Choroid plexus epithelial cell (primary cell): ENCODE data around the gene CHMP3.
A peak's percentile ranks its signal among the peaks of the same experiment; 100 is the strongest.

Experiments
- DNase-seq: peaks from one replicate; pipeline ENCODE4 v3.0.0-alpha.2; 2010; ENCODE audit warnings: low read depth
- H3K4me3 ChIP-seq: 2 replicates; pipeline ENCODE4 v1.5.1; 2011; ENCODE audit warnings: low read depth, mild to moderate bottlenecking, control low read depth, low read length, moderate library complexity
- TF ChIP-seq, protein P1 (sequence below): conservative IDR thresholded peaks from 2 replicates; pipeline ENCODE4 v1.5.1; 2011; ENCODE audit warnings: low read depth, mild to moderate bottlenecking, control low read depth, inconsistent platforms, low read length, moderate library complexity

The CHMP3 gene

DNA sequence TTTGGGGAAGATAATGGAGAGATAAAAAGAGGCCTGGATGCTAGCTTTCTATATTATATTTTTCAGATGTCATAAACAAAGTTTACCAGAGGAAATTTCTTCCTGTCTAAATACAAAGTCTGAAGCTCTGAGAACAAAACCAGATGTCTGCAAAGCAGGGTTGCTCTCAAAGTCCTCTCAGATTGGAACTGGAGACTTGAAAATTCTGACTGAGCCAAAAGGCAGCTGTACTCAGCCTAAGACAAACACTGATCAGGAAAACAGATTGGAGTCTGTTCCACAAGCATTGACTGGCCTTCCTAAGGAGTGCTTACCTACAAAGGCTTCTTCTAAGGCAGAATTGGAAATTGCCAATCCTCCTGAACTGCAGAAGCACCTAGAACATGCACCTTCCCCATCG lies 96.9 kb downstream of the CHMP3 start:
- H3K4me3 ChIP-seq: no peak overlapping the region
- TF ChIP-seq, protein P1, sequence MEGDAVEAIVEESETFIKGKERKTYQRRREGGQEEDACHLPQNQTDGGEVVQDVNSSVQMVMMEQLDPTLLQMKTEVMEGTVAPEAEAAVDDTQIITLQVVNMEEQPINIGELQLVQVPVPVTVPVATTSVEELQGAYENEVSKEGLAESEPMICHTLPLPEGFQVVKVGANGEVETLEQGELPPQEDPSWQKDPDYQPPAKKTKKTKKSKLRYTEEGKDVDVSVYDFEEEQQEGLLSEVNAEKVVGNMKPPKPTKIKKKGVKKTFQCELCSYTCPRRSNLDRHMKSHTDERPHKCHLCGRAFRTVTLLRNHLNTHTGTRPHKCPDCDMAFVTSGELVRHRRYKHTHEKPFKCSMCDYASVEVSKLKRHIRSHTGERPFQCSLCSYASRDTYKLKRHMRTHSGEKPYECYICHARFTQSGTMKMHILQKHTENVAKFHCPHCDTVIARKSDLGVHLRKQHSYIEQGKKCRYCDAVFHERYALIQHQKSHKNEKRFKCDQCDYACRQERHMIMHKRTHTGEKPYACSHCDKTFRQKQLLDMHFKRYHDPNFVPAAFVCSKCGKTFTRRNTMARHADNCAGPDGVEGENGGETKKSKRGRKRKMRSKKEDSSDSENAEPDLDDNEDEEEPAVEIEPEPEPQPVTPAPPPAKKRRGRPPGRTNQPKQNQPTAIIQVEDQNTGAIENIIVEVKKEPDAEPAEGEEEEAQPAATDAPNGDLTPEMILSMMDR: no peak
- no peak for DNase-seq

DNA sequence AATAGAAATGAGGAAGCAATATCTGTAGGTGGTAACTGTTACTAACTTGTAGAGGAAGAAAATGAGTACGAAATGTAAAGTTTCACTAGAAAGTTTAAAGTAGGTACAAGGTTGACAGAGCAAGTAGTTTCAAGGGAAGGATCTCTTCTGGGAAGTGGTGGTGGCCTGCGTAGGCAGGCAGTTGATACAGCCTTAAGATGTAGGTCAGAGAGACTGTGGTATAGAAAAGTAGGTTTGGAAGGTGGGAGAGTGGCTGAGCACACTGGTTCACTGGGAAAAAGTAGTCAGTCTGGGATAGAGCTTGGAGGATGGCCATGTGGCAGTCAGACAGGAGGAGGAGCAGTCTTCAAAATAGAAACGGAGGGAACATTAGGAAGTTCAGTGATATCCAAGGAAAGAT lies 98.6 kb downstream of the CHMP3 start:
- H3K4me3 ChIP-seq: no peak overlapping the region
- TF ChIP-seq, protein P1: no peak
- DNase-seq: no peak

DNA sequence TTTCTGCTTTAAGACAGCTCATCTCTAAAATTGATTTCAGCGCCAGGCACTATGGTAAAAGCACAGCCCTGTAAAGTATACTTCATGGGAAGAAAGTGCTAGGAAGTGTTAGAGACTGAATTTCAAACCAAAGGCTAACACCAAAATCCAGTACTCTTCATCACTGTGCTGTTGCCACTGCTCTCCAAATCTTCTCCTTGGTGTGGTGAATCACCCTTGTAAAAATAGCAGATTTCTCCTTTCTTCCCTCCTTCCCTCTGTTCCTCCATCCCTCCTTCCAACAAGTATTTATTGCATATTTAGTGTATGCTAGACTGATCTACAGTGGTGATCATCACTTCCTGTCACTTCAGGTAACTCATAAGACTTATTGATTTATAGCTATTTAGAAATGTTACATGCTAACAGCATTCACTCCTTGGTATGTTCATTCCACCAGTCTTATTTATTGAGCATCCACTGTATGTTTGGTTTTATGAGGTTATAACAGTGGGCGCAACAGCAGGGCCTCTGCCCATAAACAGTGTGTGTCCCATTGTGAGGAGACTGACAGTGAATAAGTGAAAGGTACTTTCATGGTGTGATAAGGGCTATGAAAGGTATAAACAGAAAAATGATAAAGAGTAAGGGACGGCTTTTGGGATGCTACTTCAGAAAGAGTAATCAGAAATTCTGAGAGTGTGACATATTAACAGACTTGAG lies 102.0 kb downstream of the CHMP3 start:
- TF ChIP-seq, protein P1: no peak
- no peak for DNase-seq
- H3K4me3 ChIP-seq: no peak overlapping the region

DNA sequence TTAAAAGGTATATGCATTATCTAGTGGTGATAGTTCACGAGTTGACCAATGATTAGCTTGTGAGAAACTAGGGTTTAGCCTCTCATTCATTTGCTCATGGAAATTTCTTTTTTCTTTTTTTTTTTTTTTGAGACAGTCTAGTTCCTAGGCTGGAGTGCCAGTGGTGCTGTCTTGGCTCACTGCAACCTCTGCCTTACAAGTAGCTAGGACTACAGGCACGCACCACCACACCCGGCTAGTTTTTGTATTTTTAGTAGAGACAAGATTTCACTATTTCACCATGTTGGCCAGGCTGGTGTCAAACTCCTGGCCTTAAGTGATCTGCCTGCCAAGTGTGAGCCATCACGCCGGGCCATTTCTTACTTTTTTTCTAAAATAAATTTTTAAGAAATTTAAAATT lies 108.1 kb downstream of the CHMP3 start:
- TF ChIP-seq, protein P1: no peak
- H3K4me3 ChIP-seq: no peak overlapping the region
- DNase-seq: no peak

DNA sequence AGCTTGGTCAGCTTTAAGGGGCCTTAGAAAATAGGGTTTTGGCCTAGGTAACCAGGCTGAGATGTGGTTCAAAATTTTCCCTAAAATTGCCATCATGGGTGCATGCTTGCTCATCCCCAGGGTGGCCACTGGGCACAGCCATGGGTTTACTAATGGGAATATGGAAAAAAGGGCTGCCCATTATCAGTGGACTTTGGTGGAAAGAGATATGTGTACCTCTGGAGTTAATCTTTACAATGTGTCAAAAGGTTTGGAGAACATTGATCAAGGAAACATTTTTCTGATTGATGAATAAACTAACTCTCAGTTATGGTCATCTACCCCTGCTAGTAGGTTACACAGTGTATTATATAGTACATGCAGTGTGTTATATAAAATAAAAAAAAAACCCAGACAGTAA lies 109.0 kb downstream of the CHMP3 start:
- no peak overlapping the region for H3K4me3 ChIP-seq
- DNase-seq: no peak
- TF ChIP-seq, protein P1: no peak

DNA sequence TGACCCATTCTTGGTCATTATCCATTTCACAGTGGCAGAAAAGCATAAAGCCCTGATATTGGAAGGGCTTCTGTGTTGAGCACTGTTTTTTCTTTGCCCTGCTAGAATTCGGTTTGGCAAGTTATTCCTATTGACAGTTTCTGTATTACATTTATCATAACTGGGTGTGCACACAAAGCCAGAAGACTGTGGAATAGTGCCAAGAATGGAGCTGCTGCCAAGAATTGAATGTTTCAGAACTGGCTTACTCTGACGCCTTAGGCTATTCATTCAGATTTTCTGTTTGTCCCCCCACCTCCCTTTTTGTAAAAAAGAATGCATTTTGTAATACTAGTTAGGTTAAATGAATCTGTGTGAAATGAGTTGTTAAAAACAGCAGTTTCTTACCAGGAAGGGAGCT lies 109.4 kb downstream of the CHMP3 start:
- TF ChIP-seq, protein P1: no peak
- peak; percentile 92 for DNase-seq
- H3K4me3 ChIP-seq: no peak overlapping the region
